Measurements from ENCODE around the gene KCNH6.

Gene KCNH6

GRCh38 chr17:63489291-63489690 is 33.9 kb upstream of the KCNH6 start:
- no peak overlapping the region for H3K4me2 ChIP-seq (ENCODE audit: insufficient read depth, low read length)
- no peak for DNase-seq
- H3K4me1 ChIP-seq (ENCODE audit: insufficient read depth, low read length): no peaks in the 10 kb centered on the region
- no peak overlapping the region for H3K4me3 ChIP-seq (ENCODE audit: low read depth in 1 of 2, low read length in 2 of 2)
- H3K36me3 ChIP-seq (ENCODE audit: insufficient read depth, low read length): no peaks in the 10 kb centered on the region
- H3K9me3 ChIP-seq (ENCODE audit: insufficient read depth, low read length, severe bottlenecking): no peaks in the 10 kb centered on the region
- no peak overlapping the region for H3K9ac ChIP-seq (ENCODE audit: low read depth, low read length)
- TF ChIP-seq EZH2 (IDR thresholded peaks at IDR 0.05; ENCODE audit: borderline replicate concordance, low read depth, low read length, severe bottlenecking) (no peak), CTCF (IDR thresholded peaks at IDR 0.05; ENCODE audit: borderline replicate concordance, extremely low read depth, low read length, poor library complexity, severe bottlenecking) (no peak)
- H3K79me2 ChIP-seq (ENCODE audit: insufficient read depth, low read length): no peaks in the 10 kb centered on the region
- no peak for ATAC-seq (ENCODE audit: insufficient read depth, low read depth)
- peaks cover 14% of the 10 kb centered on the region for H3K27me3 ChIP-seq (ENCODE audit: insufficient read depth, low read length, poor library complexity)
- no peak overlapping the region for H2AFZ ChIP-seq (ENCODE audit: low read depth, low read length)
- no peaks in the 10 kb centered on the region for H4K20me1 ChIP-seq (ENCODE audit: insufficient read depth, low read length)
- no peak overlapping the region for H3K27ac ChIP-seq (ENCODE audit: low read length)

- no peak for TF ChIP-seq EZH2 (IDR thresholded peaks at IDR 0.05; ENCODE audit: borderline replicate concordance, low read depth, low read length, severe bottlenecking)
- TF ChIP-seq CTCF (IDR thresholded peaks at IDR 0.05; ENCODE audit: borderline replicate concordance, extremely low read depth, low read length, poor library complexity, severe bottlenecking): no peak
- DNase-seq: no peak
- H4K20me1 ChIP-seq (ENCODE audit: insufficient read depth, low read length): no peaks in the 10 kb centered on the region
Measured at GRCh38 chr17:63490329-63490728, 32.8 kb upstream of the KCNH6 start.

GRCh38 chr17:63490858-63491400 is 32.2 kb upstream of the KCNH6 start:
- Histone ChIP-seq H3K27me3 (ENCODE audit: insufficient read depth, low read length, poor library complexity) (peaks cover 14% of the 10 kb centered on the region), H3K36me3 (ENCODE audit: insufficient read depth, low read length) (no peaks in the 10 kb centered on the region), H3K79me2 (ENCODE audit: insufficient read depth, low read length) (no peaks in the 10 kb centered on the region), H3K27ac (ENCODE audit: low read length) (no peak overlapping the region), H3K4me2 (ENCODE audit: insufficient read depth, low read length) (no peak overlapping the region), H4K20me1 (ENCODE audit: insufficient read depth, low read length) (no peaks in the 10 kb centered on the region), H2AFZ (ENCODE audit: low read depth, low read length) (no peak overlapping the region), H3K9ac (ENCODE audit: low read depth, low read length) (no peak overlapping the region), H3K4me1 (ENCODE audit: insufficient read depth, low read length) (no peaks in the 10 kb centered on the region), H3K4me3 (ENCODE audit: low read depth in 1 of 2, low read length in 2 of 2) (no peak overlapping the region), H3K9me3 (ENCODE audit: insufficient read depth, low read length, severe bottlenecking) (no peaks in the 10 kb centered on the region)
- no peak for ATAC-seq (ENCODE audit: insufficient read depth, low read depth)
- no peak for DNase-seq
- TF ChIP-seq CTCF (IDR thresholded peaks at IDR 0.05; ENCODE audit: borderline replicate concordance, extremely low read depth, low read length, poor library complexity, severe bottlenecking) (no peak), EZH2 (IDR thresholded peaks at IDR 0.05; ENCODE audit: borderline replicate concordance, low read depth, low read length, severe bottlenecking) (no peak)

More at GRCh38 chr17:63490329-63490728, 32.8 kb upstream of the KCNH6 start:
- ATAC-seq (ENCODE audit: insufficient read depth, low read depth): no peak
- H3K79me2 ChIP-seq (ENCODE audit: insufficient read depth, low read length): no peaks in the 10 kb centered on the region
- no peak overlapping the region for H3K4me2 ChIP-seq (ENCODE audit: insufficient read depth, low read length)
- H2AFZ ChIP-seq (ENCODE audit: low read depth, low read length): no peak overlapping the region
- peaks cover 14% of the 10 kb centered on the region for H3K27me3 ChIP-seq (ENCODE audit: insufficient read depth, low read length, poor library complexity)
- no peaks in the 10 kb centered on the region for H3K9me3 ChIP-seq (ENCODE audit: insufficient read depth, low read length, severe bottlenecking)
- H3K4me1 ChIP-seq (ENCODE audit: insufficient read depth, low read length): no peaks in the 10 kb centered on the region
- no peak overlapping the region for H3K4me3 ChIP-seq (ENCODE audit: low read depth in 1 of 2, low read length in 2 of 2)
- H3K9ac ChIP-seq (ENCODE audit: low read depth, low read length): no peak overlapping the region
- no peak overlapping the region for H3K27ac ChIP-seq (ENCODE audit: low read length)
- no peaks in the 10 kb centered on the region for H3K36me3 ChIP-seq (ENCODE audit: insufficient read depth, low read length)

- Histone ChIP-seq H3K4me2 (ENCODE audit: insufficient read depth, low read length) (no peak overlapping the region), H4K20me1 (ENCODE audit: insufficient read depth, low read length) (no peaks in the 10 kb centered on the region), H3K36me3 (ENCODE audit: insufficient read depth, low read length) (no peaks in the 10 kb centered on the region), H3K79me2 (ENCODE audit: insufficient read depth, low read length) (no peaks in the 10 kb centered on the region), H3K4me3 (ENCODE audit: low read depth in 1 of 2, low read length in 2 of 2) (no peak overlapping the region), H3K27me3 (ENCODE audit: insufficient read depth, low read length, poor library complexity) (peaks cover 14% of the 10 kb centered on the region), H3K9me3 (ENCODE audit: insufficient read depth, low read length, severe bottlenecking) (no peaks in the 10 kb centered on the region), H3K4me1 (ENCODE audit: insufficient read depth, low read length) (no peaks in the 10 kb centered on the region), H3K27ac (ENCODE audit: low read length) (no peak overlapping the region), H3K9ac (ENCODE audit: low read depth, low read length) (no peak overlapping the region), H2AFZ (ENCODE audit: low read depth, low read length) (no peak overlapping the region)
- TF ChIP-seq CTCF (IDR thresholded peaks at IDR 0.05; ENCODE audit: borderline replicate concordance, extremely low read depth, low read length, poor library complexity, severe bottlenecking): no peak
- no peak for TF ChIP-seq EZH2 (IDR thresholded peaks at IDR 0.05; ENCODE audit: borderline replicate concordance, low read depth, low read length, severe bottlenecking)
- ATAC-seq (ENCODE audit: insufficient read depth, low read depth): no peak
- no peak for DNase-seq
Measured at GRCh38 chr17:63491413-63491812, 31.7 kb upstream of the KCNH6 start.

All from DND-41 (cell line).